HEK293 (cell line): Measurements from ENCODE around the gene NEK8.

ENCODE experiments used
- CTCF ChIA-PET: fragments of 350-600 bp; formaldehyde crosslinking; extraction: SDS; loops from one replicate; lab custom pipeline; 2021; ENCODE audit warnings: antibody characterized with exemption; lab: Yijun Ruan, JAX
- POLR2A ChIA-PET: fragments of 300-600 bp; formaldehyde crosslinking; extraction: SDS; loops from one replicate; lab custom pipeline; 2020; ENCODE audit warnings: antibody characterized with exemption, inconsistent platforms; lab: Yijun Ruan, JAX
- H3K27ac ChIP-seq: fragments of 200-500 bp; sonication (Bioruptor generic); 2 replicates; pipeline ENCODE4 v1.5.1; 2014; ENCODE audit warnings: low read depth, low read length, control low read depth, inconsistent platforms; ENCODE audit errors: extremely low read depth
- H3K36me3 ChIP-seq, 2 experiments: fragments of 200-500 bp in 1 of 2; sonication (Bioruptor generic) in 1 of 2; 1 replicate in 1 of 2; 2 replicates in 1 of 2; pipeline ENCODE4 v1.5.1; 2014 to 2017; ENCODE audit warnings: inconsistent platforms in 2 of 2, low read length in 2 of 2; ENCODE audit not compliant: control insufficient read depth in 2 of 2, insufficient read depth in 1 of 2
- H3K4me1 ChIP-seq: fragments of 200-500 bp; sonication (Bioruptor generic); 2 replicates; pipeline ENCODE4 v1.5.1; 2014; ENCODE audit warnings: mild to moderate bottlenecking, low read length, inconsistent platforms; ENCODE audit not compliant: control insufficient read depth, insufficient read depth
- H3K4me3 ChIP-seq: 2 replicates; pipeline ENCODE4 v1.5.1; 2011; ENCODE audit warnings: low read depth, mild to moderate bottlenecking, control low read depth, low read length, moderate library complexity
- H3K9me3 ChIP-seq: fragments of 200-500 bp; sonication (Bioruptor generic); 2 replicates; pipeline ENCODE4 v1.5.1; 2014; ENCODE audit warnings: low read depth, low read length, inconsistent platforms; ENCODE audit not compliant: control insufficient read depth, insufficient read depth
- BCL11A ChIP-seq: fragments of 450-650 bp; formaldehyde crosslinking; IDR thresholded peaks from 2 replicates; pipeline ENCODE4 v1.5.1; 2016; ENCODE audit warnings: low read depth, missing biosample characterization, missing genetic modification characterization
- GFI1B ChIP-seq: fragments of 450-650 bp; formaldehyde crosslinking; IDR thresholded peaks from 2 replicates; pipeline ENCODE4 v1.5.1; 2016; ENCODE audit warnings: missing biosample characterization, missing genetic modification characterization
- MYNN ChIP-seq: fragments of 450-650 bp; formaldehyde crosslinking; IDR thresholded peaks from 2 replicates; pipeline ENCODE4 v1.5.1; 2016; ENCODE audit warnings: missing biosample characterization, missing genetic modification characterization, borderline replicate concordance
- SALL2 ChIP-seq: fragments of 450-650 bp; formaldehyde crosslinking; IDR thresholded peaks from 2 replicates; pipeline ENCODE4 v1.5.0; 2017; ENCODE audit warnings: missing biosample characterization, mild to moderate bottlenecking, missing genetic modification characterization, borderline replicate concordance
- TSHZ1 ChIP-seq: fragments of 450-650 bp; formaldehyde crosslinking; IDR thresholded peaks from 2 replicates; pipeline ENCODE4 v1.5.1; 2016; ENCODE audit warnings: missing biosample characterization, missing genetic modification characterization, borderline replicate concordance
- YY1 ChIP-seq: fragments of 450-650 bp; formaldehyde crosslinking; IDR thresholded peaks from 2 replicates; pipeline ENCODE4 v1.5.1; 2018; ENCODE audit warnings: missing biosample characterization, missing genetic modification characterization
- ZFP37 ChIP-seq: fragments of 450-650 bp; formaldehyde crosslinking; IDR thresholded peaks from 2 replicates; pipeline ENCODE4 v1.5.1; 2016; ENCODE audit warnings: missing biosample characterization, missing genetic modification characterization
- ZNF19 ChIP-seq: fragments of 450-650 bp; formaldehyde crosslinking; IDR thresholded peaks from 2 replicates; pipeline ENCODE4; 2016; ENCODE audit warnings: missing biosample characterization, missing genetic modification characterization, low read depth
- ZNF37A ChIP-seq: fragments of 450-650 bp; IDR thresholded peaks from 2 replicates; pipeline ENCODE4 v1.5.1; 2018; ENCODE audit warnings: missing biosample characterization, missing genetic modification characterization
- ZNF501 ChIP-seq: fragments of 450-650 bp; formaldehyde crosslinking; IDR thresholded peaks from 2 replicates; pipeline ENCODE4 v1.5.1; 2016; ENCODE audit warnings: missing biosample characterization, missing genetic modification characterization
- ZNF513 ChIP-seq: fragments of 450-650 bp; IDR thresholded peaks from 2 replicates; pipeline ENCODE4 v1.5.1; 2018; ENCODE audit warnings: missing biosample characterization, missing genetic modification characterization
- ZNF529 ChIP-seq: fragments of 450-650 bp; formaldehyde crosslinking; IDR thresholded peaks from 2 replicates; pipeline ENCODE4 v1.5.1; 2017; ENCODE audit warnings: missing genetic modification characterization, missing biosample characterization; ENCODE audit not compliant: insufficient replicate concordance
- ZNF558 ChIP-seq: fragments of 450-650 bp; formaldehyde crosslinking; IDR thresholded peaks from 2 replicates; pipeline ENCODE4 v1.5.1; 2016; ENCODE audit warnings: missing biosample characterization, missing genetic modification characterization
- ZNF639 ChIP-seq: fragments of 450-650 bp; formaldehyde crosslinking; IDR thresholded peaks from 2 replicates; pipeline ENCODE4 v1.5.1; 2016; ENCODE audit warnings: missing biosample characterization, missing genetic modification characterization
- ZNF677 ChIP-seq: fragments of 450-650 bp; IDR thresholded peaks from 2 replicates; pipeline ENCODE4 v1.5.0; 2018; ENCODE audit warnings: missing biosample characterization, mild to moderate bottlenecking, missing genetic modification characterization, moderate library complexity
- ZNF792 ChIP-seq: fragments of 450-650 bp; formaldehyde crosslinking; IDR thresholded peaks from 2 replicates; pipeline ENCODE4 v1.5.1; 2016; ENCODE audit warnings: missing biosample characterization, missing genetic modification characterization
- ZNF843 ChIP-seq: fragments of 450-650 bp; formaldehyde crosslinking; IDR thresholded peaks from 2 replicates; pipeline ENCODE4 v1.5.1; 2016; ENCODE audit warnings: missing biosample characterization, missing genetic modification characterization
- TF ChIP-seq, protein P1 (sequence below): fragments of 450-650 bp; formaldehyde crosslinking; IDR thresholded peaks from 2 replicates; pipeline ENCODE4 v1.5.1; 2016; ENCODE audit warnings: missing biosample characterization, missing genetic modification characterization
- TF ChIP-seq, protein P2 (sequence below): fragments of 450-650 bp; formaldehyde crosslinking; IDR thresholded peaks from 2 replicates; pipeline ENCODE4 v1.5.1; 2016; ENCODE audit warnings: missing biosample characterization, missing genetic modification characterization
- TF ChIP-seq, protein P3 (sequence below): fragments of 450-650 bp; formaldehyde crosslinking; IDR thresholded peaks from 2 replicates; pipeline ENCODE4 v1.5.1; 2016; ENCODE audit warnings: missing biosample characterization, missing genetic modification characterization
- TF ChIP-seq, protein P4 (sequence below): fragments of 450-650 bp; formaldehyde crosslinking; IDR thresholded peaks from 2 replicates; pipeline ENCODE4 v1.5.1; 2016; ENCODE audit warnings: missing biosample characterization, missing genetic modification characterization

Gene NEK8

DNA sequence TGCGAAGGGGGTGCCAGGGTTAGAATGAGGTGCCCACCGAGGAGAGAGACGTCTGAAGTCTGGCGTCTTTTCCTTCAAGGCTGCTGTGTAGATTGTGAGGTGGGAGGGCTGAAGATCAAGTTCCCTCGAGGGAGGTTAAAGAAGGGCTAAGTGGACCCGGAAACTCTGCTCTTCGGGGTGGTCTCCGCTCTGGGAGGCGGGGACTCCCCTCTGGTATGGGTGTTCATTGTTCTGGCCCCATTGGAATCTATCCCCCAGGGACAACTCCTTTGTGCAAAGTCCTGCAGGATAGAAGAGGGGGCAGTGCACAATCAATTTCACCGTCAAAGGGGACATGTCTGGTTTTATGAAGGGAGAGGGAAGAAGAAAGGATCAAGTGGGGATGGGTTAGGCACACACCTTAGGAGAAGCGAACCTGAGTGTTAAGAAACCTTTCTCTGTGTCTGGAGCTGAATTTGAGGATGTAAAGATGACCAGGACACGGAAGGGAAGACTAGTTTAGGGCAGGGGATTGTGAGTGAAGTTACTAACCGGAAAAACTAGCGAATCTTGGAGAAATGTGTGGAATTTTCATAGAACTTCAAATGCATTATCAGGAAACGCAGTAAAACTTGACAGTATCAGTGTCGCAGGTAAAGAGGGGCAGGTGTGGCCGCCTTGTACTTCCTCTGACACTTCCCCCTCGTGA, 10.1 kb upstream of the NEK8 start (continued):
- TF ChIP-seq ZNF843 (tag by site-specific recombination) = no peak
- TF ChIP-seq, protein P1, sequence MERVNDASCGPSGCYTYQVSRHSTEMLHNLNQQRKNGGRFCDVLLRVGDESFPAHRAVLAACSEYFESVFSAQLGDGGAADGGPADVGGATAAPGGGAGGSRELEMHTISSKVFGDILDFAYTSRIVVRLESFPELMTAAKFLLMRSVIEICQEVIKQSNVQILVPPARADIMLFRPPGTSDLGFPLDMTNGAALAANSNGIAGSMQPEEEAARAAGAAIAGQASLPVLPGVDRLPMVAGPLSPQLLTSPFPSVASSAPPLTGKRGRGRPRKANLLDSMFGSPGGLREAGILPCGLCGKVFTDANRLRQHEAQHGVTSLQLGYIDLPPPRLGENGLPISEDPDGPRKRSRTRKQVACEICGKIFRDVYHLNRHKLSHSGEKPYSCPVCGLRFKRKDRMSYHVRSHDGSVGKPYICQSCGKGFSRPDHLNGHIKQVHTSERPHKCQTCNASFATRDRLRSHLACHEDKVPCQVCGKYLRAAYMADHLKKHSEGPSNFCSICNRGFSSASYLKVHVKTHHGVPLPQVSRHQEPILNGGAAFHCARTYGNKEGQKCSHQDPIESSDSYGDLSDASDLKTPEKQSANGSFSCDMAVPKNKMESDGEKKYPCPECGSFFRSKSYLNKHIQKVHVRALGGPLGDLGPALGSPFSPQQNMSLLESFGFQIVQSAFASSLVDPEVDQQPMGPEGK (tag by site-specific recombination) = peak; percentile 4; the same call in 1 of the 2 replicates
- TF ChIP-seq ZNF792 (tag by site-specific recombination) = no peak
- TF ChIP-seq, all 188 proteins: peak for 15

DNA sequence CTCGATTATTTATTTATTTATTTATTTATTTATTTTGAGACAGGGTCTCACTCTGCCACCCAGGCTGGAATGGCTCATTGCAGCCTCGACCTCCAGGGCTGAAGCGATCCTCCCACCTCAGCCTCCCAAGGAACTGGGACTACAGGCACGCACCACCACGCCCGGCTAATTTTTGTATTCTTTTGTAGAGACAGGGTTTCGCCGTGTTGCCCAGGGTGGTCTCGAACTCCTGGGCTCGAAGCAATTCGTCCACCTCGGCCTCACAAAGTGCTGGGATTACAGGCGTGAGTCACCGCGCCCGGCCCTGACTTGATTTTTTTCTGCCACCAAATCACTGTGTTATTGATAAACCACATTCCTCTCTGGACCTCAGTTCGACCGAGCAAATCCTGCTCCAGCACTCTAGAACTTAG, 9.6 kb upstream of the NEK8 start:
- ChIA-PET CTCF (interaction anchor here (0.6 to 13.6 kb wide), 8 partner anchors 9 to 782 kb away, joined by 3 to 445 read pairs (median 3); partner anchors contain the start of gene TRAF4), POLR2A (interaction anchor here (0.6 to 4.3 kb wide), 45 partner anchors 9 to 874 kb away, joined by 3 to 190 read pairs (median 4); partner anchors contain the start of genes ANKRD13B, BLTP2, FAM222B and FLOT2)
- peaks cover 21% of the 10 kb centered on the region for H3K4me1 ChIP-seq
- H3K4me3 ChIP-seq = peak overlapping the region; percentile 92
- H3K27ac ChIP-seq = peak overlapping the region; percentile 90
- no peaks in the 10 kb centered on the region for H3K9me3 ChIP-seq
- peaks cover 29 to 67% of the 10 kb centered on the region in 2 experiments for H3K36me3 ChIP-seq
- TF ChIP-seq, protein P2, sequence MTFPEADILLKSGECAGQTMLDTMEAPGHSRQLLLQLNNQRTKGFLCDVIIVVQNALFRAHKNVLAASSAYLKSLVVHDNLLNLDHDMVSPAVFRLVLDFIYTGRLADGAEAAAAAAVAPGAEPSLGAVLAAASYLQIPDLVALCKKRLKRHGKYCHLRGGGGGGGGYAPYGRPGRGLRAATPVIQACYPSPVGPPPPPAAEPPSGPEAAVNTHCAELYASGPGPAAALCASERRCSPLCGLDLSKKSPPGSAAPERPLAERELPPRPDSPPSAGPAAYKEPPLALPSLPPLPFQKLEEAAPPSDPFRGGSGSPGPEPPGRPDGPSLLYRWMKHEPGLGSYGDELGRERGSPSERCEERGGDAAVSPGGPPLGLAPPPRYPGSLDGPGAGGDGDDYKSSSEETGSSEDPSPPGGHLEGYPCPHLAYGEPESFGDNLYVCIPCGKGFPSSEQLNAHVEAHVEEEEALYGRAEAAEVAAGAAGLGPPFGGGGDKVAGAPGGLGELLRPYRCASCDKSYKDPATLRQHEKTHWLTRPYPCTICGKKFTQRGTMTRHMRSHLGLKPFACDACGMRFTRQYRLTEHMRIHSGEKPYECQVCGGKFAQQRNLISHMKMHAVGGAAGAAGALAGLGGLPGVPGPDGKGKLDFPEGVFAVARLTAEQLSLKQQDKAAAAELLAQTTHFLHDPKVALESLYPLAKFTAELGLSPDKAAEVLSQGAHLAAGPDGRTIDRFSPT (tag by site-specific recombination) = peak; percentile 81
- TF ChIP-seq ZNF639 (tag by site-specific recombination) = peak; percentile 15; the same call in 1 of the 2 replicates
- TF ChIP-seq GFI1B (tag by site-specific recombination) = peak; percentile 71
- TF ChIP-seq, protein P3, sequence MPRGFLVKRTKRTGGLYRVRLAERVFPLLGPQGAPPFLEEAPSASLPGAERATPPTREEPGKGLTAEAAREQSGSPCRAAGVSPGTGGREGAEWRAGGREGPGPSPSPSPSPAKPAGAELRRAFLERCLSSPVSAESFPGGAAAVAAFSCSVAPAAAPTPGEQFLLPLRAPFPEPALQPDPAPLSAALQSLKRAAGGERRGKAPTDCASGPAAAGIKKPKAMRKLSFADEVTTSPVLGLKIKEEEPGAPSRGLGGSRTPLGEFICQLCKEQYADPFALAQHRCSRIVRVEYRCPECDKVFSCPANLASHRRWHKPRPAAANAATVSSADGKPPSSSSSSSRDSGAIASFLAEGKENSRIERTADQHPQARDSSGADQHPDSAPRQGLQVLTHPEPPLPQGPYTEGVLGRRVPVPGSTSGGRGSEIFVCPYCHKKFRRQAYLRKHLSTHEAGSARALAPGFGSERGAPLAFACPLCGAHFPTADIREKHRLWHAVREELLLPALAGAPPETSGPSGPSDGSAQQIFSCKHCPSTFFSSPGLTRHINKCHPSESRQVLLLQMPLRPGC (tag by site-specific recombination) = 0 out of 2 replicates have a peak, but pooled peaks have one; percentile 20
- TF ChIP-seq, protein P4, sequence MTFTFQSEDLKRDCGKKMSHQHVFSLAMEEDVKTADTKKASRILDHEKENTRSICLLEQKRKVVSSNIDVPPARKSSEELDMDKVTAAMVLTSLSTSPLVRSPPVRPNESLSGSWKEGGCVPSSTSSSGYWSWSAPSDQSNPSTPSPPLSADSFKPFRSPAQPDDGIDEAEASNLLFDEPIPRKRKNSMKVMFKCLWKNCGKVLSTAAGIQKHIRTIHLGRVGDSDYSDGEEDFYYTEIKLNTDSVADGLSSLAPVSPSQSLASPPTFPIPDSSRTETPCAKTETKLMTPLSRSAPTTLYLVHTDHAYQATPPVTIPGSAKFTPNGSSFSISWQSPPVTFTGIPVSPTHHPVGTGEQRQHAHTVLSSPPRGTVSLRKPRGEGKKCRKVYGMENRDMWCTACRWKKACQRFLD (tag by site-specific recombination) = no peak
- TF ChIP-seq ZNF677 = no peak
- TF ChIP-seq BCL11A (tag by site-specific recombination) = no peak
- TF ChIP-seq MYNN (tag by site-specific recombination) = no peak
- TF ChIP-seq ZNF513 = no peak
- no peak for TF ChIP-seq SALL2 (tag by site-specific recombination)
- TF ChIP-seq ZNF37A (tag by site-specific recombination) = no peak
- no peak for TF ChIP-seq YY1 (tag by site-specific recombination)
- 0 out of 2 replicates have a peak, but pooled peaks have one; percentile 26 for TF ChIP-seq ZNF501 (tag by site-specific recombination)
- TF ChIP-seq ZNF19 = no peak
- TF ChIP-seq ZFP37 (tag by site-specific recombination) = peak; percentile 29; the same call in 1 of the 2 replicates
- TF ChIP-seq ZNF558 (tag by site-specific recombination) = no peak
- no peak for TF ChIP-seq TSHZ1 (tag by site-specific recombination)
- no peak for TF ChIP-seq ZNF529 (tag by site-specific recombination)
